Vagina (tissue), 2 donors: ENCODE measurements around the gene NME9.

ENCODE experiments used
- POLR2A ChIP-seq, 2 donors: fragments of 450-650 bp; IDR thresholded peaks; one replicate each; pipeline ENCODE4 v1.6.1; 2017; ENCODE audit warnings: antibody characterized with exemption in 2 of 2, mild to moderate bottlenecking in 2 of 2, moderate library complexity in 2 of 2
- POLR2AphosphoS5 ChIP-seq, 2 donors: sonication (generic); formaldehyde crosslinking; IDR thresholded peaks; one replicate each; pipeline ENCODE4 v1.9.0; 2017; ENCODE audit warnings: antibody characterized with exemption in 2 of 2, mild to moderate bottlenecking in 2 of 2, low read depth in 1 of 2; ENCODE audit not compliant: insufficient read depth in 1 of 2
- TF ChIP-seq, protein P1 (sequence below), 3 experiments: fragments of 450-650 bp in 2 of 3; fragments of 200-600 bp in 1 of 3; sonication (generic) in 1 of 3; IDR thresholded peaks; one replicate each; pipeline ENCODE4 v1.5.1; 2017 to 2019; ENCODE audit warnings: antibody characterized with exemption in 3 of 3, mild to moderate bottlenecking in 2 of 3, moderate library complexity in 2 of 3

DNA sequence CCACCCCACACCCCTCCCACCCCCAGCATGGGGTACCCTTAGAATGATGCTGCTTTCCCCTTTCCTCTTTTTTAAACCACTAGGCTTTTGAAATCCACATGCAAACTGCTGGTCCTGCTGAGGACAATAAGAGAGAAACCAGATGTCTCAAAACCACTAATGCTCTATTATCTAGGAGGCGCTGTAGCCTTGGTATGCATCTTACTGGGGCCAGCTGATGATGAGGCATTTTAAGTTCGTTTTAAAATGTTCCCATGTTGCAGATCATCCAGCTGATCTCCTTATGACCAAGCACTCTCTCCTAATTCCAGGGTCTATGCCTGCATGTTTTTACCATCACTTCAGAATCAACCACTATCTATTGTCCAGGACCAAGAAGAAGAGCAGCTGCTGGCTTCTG is 1.3 kb downstream of the NME9 start:
- TF ChIP-seq, protein P1, sequence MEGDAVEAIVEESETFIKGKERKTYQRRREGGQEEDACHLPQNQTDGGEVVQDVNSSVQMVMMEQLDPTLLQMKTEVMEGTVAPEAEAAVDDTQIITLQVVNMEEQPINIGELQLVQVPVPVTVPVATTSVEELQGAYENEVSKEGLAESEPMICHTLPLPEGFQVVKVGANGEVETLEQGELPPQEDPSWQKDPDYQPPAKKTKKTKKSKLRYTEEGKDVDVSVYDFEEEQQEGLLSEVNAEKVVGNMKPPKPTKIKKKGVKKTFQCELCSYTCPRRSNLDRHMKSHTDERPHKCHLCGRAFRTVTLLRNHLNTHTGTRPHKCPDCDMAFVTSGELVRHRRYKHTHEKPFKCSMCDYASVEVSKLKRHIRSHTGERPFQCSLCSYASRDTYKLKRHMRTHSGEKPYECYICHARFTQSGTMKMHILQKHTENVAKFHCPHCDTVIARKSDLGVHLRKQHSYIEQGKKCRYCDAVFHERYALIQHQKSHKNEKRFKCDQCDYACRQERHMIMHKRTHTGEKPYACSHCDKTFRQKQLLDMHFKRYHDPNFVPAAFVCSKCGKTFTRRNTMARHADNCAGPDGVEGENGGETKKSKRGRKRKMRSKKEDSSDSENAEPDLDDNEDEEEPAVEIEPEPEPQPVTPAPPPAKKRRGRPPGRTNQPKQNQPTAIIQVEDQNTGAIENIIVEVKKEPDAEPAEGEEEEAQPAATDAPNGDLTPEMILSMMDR (IDR thresholded peaks at IDR 0.05), result no peak
- TF ChIP-seq POLR2AphosphoS5 (IDR thresholded peaks at IDR 0.05; ENCODE audit: insufficient read depth in 1 of 2, low read depth in 1 of 2) (no peak), POLR2A (IDR thresholded peaks at IDR 0.05) (no peak)
